GM18498 (cell line): ENCODE results near the gene SQOR.
A peak's percentile ranks its signal among the peaks of the same experiment; 100 is the strongest.

ENCODE experiments used
- ATAC-seq: cut with Tn5 transposase; IDR thresholded peaks from one replicate; pipeline ENCODE4 v1.9.1; 2021; ENCODE audit warnings: mild to moderate bottlenecking, moderate library complexity; ENCODE audit not compliant: unreplicated experiment

SQOR gene

DNA sequence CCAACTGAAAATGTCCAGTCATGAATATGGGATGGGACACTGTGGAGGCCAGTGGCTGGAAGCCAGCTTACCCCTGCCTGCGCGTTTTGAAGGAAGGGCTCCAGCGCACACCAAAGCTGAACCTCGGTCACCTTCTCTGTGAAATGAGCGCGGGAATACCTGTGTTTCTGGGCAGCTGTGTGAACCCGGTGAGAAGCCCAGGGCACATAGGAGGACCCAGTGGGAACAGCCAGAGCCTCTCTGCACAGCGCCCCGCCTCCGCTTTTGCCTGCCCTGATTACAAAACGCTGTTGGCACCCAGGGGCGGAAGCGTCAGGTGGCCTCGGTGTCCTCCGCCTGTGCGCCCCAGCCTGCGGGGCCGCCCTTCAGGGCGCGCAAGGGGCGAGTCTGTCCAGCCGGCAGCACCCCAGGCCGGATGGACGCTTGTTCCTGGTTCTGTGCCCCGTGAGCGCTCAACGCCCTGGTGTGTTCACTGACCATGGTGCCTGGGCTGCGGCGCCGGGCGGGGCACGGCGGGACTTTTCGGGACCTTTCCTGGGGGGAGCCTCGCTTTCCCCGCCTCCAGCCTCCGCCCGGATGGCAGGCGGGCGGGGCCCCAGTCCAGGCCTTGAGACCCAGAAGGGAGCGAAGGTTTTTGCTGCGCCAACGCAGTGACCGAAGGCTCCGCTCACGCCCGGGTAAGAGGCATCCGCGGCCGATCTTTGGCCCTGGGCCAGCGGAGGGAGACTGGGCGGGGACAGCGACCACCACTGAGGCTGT, at the start of gene SQOR:
Gene SQOR (plus strand): TSS at position 598 of the 759 bp plus-strand sequence. CDS start 23,895 bp downstream, outside the sequence.
- ATAC-seq, result peak; percentile 72

GRCh38 chr15:45585069-45585791, 49.6 kb upstream of the SQOR start:
- ATAC-seq, result no peak

GRCh38 chr15:45586125-45586524, 48.7 kb upstream of the SQOR start:
- ATAC-seq, result no peak

- ATAC-seq, result peak; percentile 10
Measured at GRCh38 chr15:45586601-45587094, 48.2 kb upstream of the SQOR start.

DNA sequence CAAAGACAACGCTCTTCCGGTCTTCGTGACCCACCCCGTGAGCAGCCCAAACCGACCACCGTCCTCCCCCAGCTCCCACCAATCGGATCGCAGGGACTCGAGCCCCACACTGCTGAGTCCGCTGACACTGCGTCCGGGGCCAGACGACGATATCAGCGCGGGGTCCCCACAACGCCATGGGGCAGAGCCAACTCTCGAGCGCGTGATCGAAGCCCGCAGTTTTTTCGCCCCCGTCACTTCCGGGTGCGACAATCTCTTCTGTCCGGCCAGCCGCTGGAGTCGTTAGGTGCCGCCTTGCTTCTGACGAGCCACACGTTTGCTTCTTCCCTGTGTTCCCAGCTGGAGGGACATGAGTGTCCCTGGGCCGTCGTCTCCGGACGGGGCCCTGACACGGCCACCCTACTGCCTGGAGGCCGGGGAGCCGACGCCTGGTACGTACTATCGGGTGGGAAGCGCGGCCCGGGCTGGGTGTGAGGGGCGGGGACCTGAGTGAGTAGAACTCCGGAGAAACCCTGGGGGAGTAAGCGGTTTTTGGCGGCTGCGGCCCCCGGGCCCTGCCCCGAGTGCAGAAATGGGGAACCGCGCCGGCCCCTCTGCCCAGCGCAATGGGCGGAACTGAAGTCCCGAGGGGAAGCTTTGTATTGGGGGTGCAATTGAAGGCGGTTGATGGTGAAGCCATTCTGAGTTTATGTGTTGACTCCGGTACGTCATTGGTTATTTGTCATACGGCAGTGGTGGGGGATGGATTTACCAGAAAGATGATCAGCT, 47.5 kb upstream of the SQOR start, which contains the start of gene BLOC1S6:
Gene BLOC1S6 (plus strand): TSS at position 285 of the 768 bp plus-strand sequence. CDS start 65 bp downstream, at position 350.
- ATAC-seq, result peak; percentile 89

GRCh38 chr15:45587863-45588170, 47.0 kb upstream of the SQOR start:
- no peak for ATAC-seq

DNA sequence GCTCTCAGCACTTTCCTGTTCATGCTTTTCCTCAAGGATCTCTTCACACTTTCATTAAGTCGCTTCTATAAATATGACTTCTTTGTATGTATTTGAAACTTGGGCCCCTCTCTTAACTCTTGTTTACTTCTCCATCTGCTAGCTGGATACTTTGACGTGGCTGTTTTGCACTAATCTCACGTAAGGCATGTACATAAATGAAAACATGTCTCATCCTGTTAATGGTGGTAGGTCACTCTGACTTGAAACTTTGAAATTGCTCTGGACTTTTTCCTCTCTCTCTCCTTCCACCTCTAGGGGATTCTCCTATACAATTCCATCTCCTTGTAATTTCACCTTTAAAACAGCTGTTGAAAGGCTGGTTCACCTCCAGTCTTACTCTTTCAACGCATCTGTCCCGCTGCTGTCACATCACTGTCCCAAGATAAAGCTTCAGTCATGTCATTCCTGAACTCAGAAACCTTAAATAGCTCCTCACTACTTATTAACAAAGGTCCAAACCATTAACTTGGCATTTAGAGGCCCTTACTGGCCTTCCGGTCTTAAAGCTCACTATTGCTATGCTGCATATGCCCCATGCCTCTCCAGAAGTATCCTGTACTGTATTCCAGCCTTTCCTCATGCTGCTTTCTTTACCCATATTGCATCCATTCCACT, 46.5 kb upstream of the SQOR start:
- ATAC-seq, result no peak

GRCh38 chr15:45589256-45589655, 45.6 kb upstream of the SQOR start:
- no peak for ATAC-seq

DNA sequence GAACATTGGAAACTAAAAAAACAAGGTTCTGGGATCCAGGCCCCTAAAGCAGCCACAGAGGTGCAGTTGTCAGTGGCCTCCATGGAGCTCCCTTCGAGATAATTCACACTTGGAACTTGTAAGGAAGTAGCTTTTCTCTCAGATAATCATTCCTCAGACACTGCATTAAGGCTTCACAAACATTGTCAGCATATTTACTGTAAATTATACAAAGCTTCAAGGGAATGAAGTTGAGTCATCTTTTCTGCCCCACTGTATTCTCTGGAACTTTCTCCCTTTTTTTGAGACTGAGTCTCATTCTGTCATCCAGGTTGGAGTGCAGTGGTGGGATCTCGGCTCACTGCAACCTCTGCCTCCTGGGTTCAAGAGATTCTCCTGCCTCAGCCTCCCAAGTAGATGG, 40.5 kb upstream of the SQOR start:
- no peak for ATAC-seq

GRCh38 chr15:45594835-45595530, 39.8 kb upstream of the SQOR start:
- no peak for ATAC-seq

GRCh38 chr15:45603881-45604280, 30.9 kb upstream of the SQOR start:
- no peak for ATAC-seq

DNA sequence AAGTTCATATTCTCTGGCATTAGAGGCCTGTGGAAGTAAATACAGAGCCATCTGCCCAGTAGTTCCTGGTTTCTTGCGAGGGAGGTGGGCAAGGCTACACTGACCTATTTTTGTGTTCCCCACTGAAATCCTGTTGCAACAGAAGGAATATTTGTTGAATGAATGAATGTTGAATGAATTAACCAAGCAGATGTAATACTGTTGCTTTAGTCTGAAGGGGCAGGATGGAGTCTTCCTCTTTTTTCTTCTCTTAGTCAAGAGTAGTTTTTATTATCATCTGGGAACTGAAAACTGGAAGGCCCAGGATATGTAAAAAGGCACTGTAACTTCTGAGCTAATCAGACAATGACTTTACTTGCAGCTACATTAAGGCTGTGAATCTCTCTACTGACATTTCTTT, 30.5 kb upstream of the SQOR start:
- no peak for ATAC-seq

- ATAC-seq, result no peak
Measured at GRCh38 chr15:45606413-45606812, 28.4 kb upstream of the SQOR start.

DNA sequence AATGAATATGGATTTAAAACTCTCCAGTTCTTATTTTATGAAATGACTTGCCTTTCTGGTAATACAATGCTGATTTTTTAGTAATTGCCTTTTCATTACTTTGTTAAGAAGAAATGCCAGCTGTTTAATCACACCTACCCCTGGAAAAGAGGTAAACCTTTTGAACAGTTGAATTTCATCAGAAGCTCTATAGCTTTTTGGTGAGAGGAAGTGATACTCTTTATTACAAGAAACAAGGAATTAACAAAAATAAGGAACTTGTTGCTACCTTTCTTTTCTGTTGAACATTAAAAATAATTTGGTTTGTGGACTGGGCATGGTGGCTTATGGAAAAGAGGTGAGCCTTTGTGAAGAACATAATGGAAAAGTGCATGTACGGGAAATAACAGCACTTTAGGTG, 28.0 kb upstream of the SQOR start:
- no peak for ATAC-seq

DNA sequence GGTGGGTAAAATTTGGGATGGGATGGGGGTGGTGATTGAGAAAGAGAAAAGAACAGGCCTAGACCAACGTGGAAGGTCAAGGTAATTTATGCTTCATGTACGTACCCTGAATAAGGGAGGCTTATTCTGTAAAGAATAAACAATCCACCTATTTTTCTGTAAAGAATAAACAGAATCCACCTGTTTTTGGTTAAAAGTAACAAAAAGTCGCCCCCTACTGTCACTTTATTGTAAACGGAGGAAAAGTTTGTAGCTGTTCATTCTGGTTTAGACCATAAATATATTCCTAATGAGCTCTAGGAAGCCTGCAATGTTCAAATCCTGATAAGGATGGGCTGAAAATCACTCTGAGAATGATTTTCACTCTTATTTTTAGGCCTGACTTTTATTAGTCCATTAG, 23.5 kb upstream of the SQOR start:
- ATAC-seq, result no peak

- peak; percentile 51 for ATAC-seq
Measured at GRCh38 chr15:45612790-45613415, 21.9 kb upstream of the SQOR start.

- no peak for ATAC-seq
Measured at GRCh38 chr15:45616901-45617323, 17.9 kb upstream of the SQOR start.

GRCh38 chr15:45618813-45619212, 16.0 kb upstream of the SQOR start:
- no peak for ATAC-seq

DNA sequence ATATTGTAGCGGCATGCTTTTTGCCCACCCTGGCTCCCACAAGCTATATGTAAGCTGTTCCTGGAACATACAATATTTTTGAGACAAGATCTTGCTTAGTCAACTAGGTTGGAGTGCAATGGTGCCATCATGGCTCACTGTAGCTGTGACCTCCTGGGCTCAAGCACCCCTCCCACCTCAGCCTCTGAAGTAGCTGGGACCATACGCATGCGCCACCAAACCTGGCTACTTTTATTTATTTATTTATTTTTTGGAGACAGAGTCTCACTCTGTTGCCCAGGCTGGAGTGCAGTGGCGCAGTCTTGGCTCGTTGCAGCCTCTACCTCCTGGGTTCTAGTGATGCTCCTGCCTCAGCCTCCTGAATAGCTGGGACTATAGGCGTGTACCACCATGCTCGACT, 6.7 kb upstream of the SQOR start:
- ATAC-seq, result no peak
